Islet precursor cell (in vitro differentiated cells): Measurements from ENCODE around the gene AGO1.
"Not testable (repeated sequence)": the region's sequence is repeated elsewhere in the genome, so short reads cannot be mapped to it uniquely, and the experiment has no call there.

Experiments used
- DNase-seq: peaks from one replicate; pipeline ENCODE4 v3.0.0-alpha.2; 2018

AGO1 gene

DNA sequence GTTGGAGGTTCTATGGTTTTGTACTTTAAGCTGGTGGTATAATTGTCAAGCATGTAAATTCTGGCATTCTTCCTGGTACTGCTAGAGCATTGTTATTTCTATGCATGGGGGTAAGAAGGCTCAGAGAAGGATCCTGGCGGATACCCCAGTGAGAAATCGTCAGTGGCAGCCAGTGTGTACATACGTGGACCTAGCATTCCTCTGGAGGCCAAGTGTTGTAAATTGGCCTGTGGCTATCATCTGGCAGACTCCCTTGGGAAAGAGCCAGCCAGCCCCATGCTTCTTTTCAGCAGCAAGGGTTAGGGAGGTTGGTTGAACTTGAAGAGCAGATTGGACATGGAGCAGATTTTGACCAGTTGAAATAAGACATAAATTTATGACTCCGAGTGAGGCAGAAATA lies 42.7 kb downstream of the AGO1 start:
- no peak for DNase-seq

DNA sequence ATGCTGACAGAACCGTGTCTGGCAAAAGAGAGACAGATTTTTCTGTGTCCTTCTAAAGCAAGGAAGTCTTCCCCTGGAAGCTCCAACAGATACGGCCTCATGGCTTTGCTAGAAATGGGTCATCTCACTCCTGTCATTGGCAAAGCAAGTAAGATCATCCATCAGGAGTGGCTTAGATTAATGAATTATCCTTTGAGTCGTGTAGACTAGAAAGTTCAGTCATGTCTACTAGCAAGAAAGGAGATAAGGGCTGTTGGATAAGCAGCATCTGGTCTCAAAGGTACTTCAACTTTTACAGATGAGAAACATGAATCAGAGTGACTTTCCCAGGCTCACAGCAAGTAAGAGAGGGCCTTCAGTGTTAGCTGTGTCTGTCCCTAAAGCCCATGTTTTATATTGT lies 44.5 kb downstream of the AGO1 start:
- no peak for DNase-seq

DNA sequence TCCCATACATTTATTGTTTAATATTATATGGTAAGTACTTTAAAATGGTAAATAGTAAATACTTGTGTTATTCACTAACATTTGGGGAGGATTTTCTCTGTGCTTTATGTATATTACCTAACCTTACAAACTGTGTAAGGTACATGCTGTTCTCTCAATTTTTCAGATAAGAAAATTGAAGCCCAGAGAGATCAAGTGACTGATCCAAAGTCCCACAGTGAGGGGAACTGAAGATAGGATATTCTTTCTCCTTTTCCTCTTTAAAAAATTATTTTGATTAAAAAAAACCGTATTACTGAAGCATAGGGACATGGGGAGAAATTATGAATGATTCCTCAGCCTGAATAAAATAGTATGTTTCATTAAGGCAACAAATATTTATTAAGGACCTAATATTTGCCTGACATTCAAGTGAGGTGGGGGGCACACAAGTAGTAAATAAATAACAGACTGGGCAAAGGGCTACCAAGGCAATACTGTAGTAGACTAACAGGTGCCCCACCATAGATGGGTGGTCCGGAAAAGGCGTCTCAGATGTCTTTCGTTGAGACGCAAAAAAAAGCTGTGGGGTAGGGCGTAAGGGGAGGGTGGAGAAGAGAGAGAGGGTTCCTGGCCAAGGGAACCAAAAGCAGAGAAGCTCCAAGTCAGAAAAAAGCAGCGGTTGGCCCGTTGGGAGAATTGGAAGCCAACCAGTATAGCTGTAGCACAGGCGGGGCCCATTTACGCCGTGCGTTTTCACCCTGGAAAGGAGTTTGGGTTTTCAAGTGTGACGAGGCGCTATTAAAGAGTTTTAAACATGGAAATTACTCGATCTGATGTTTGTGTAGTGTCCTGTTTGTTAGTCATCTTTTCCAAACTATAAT lies 47.0 kb downstream of the AGO1 start:
- DNase-seq = peak; percentile 75

DNA sequence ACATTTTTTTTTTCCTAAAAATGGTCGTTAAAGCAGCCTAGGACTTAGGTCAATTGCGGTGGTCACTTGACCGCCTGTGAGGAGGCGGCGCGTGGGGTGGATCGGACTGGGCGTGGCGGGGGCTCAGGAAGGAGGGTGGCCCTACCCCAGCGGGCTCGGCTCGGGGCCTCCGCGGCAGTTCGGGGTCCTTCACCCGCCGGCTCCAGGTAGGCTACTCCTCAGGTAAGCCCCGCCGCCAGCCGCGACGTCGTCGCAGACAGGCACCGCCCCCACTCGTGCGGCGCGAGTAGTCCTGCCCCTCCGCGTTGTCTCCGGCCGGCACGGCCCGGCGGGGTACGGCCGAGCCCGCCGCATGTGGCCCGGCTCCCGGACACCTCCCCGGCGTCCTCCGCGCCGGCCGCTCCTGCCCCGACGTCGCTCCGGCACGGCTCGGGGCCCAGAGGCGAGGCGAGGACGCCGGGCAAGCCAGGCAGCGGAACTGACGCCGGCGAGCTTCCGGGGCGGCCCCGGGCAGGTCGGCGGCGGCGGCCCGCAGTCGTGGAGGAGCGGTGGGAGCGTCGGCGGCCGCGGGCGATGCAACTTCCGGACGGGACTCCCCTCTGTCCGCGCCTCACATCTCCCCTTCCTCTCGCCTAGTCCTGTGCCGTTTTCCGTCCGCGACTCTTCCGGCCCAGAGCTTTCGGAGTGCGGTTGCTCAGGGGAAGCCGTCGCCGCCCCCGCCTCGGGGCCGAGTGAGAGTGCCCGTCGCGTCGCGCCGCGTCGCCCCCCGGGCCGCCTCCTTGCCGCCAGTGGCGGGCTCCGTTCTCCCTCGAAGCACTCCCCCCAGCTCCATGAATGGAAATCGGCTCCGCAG lies 47.8 kb downstream of the AGO1 start, which contains the start of gene AGO3:
Gene AGO3, plus strand, starts transcription at position 513 of the 853 bp plus-strand sequence. Its CDS starts 322 bp downstream, at position 835.
- DNase-seq = peak; percentile 91

- no peak for DNase-seq
Observed at GRCh38 chr1:35931446-35932157, 48.6 kb downstream of the AGO1 start.

DNA sequence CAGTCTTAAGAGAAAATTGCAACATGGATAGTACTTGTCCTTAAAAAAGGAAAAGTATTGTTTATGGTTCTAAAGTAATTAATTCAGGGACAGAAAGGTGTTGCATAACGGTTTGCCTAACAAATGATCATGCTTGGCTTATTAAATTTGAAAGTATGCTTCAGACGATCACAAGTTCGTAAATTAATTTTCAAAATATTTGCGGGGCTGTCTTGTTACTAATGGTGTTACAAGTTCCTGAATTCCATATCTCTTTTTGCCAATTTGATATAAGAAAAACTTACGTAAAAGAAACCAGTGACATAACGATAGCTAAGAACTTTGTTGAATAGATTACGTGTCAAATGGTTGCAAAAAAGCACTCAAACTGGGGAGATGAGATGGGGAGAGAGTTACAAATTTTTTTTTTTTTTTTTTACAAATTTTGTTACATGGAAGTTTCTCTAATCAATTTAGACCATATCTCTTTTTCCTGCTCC lies 49.2 kb downstream of the AGO1 start:
- DNase-seq = no peak

GRCh38 chr1:35932941-35933340 lies 49.9 kb downstream of the AGO1 start:
- no peak for DNase-seq

GRCh38 chr1:35935442-35936388 lies 52.7 kb downstream of the AGO1 start:
- DNase-seq = no peak

- no peak for DNase-seq
Observed at GRCh38 chr1:35936838-35937237, 53.8 kb downstream of the AGO1 start.

- no peak for DNase-seq
Observed at GRCh38 chr1:35939484-35939883, 56.5 kb downstream of the AGO1 start.

GRCh38 chr1:35945327-35945726 lies 62.3 kb downstream of the AGO1 start:
- DNase-seq = no peak

- no peak for DNase-seq
Observed at GRCh38 chr1:35947547-35947946, 64.5 kb downstream of the AGO1 start.

GRCh38 chr1:35958558-35958957 lies 75.5 kb downstream of the AGO1 start:
- no peak for DNase-seq

DNA sequence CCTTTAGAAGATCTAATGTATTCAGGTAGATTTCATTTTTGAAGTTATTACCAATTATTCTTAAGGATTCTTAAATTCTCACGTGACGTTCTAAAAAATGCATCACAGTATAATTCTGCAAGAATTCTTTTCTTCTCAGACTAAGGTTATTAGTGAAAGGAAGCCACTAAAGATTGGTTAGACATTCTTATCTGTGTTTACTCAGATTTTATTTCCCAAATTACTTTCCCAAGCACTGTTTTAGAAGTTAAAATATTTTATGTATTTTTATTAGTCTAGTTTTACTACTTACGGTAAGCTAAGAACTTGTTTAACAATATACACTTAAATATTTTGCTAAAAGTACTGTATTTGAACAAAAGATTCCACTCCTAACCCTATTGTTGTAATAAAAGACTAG lies 76.3 kb downstream of the AGO1 start:
- no peak for DNase-seq

DNA sequence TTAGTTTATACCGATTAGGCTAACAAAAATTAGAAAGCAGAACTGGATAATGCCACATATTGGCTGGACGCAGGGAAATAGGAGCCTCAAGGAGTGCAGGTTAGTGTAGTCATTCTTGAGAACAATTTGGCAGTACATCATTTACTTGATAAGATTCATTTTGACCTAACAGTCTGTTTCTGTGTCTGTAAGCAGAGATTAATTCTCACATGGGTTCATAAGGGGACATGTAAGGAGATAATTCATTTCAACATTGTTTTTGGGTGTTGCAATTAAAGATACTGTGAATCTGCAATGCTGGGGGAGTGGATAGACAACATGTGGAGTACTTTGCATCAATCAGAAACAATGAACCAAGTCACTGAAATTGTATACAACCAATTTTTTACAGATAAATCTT lies 79.9 kb downstream of the AGO1 start:
- no peak for DNase-seq

DNA sequence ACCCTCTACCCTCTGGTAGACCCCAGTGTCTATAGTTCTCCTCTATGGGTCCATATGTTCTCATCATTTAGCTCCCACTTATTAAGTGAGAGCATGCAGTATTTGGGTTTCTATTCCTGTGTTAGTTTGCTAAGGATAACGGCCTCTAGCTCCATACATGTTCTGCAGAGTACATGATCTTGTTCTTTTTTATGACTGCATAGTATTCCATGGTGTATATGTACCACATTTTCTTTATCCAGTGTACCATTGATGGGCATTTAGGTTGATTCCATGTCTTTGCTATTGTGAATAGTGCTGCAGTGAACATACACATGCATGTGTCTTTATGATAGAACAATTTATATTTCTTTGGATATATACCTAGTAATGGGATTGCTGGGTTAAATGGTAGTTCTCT lies 81.3 kb downstream of the AGO1 start:
- not testable (repeated sequence) for DNase-seq

DNA sequence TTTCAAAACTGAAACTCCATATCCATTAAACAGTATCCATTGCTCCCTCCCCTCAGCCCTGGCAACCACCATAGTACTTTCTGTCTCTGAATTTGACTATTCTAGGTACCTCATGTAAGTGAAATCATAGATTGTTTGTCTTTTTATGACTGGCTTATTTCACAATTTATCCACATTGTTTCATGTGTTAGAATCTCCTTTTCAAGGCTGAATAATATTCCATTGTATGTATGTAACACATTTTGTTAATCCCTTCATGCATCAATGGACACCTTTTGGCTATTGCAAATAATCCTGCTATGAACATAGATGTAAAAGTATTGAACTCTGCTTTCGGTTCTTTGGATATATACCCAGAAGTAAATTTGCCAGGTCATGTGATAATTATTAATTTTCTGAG lies 85.4 kb downstream of the AGO1 start:
- no peak for DNase-seq

GRCh38 chr1:35971601-35972000 lies 88.6 kb downstream of the AGO1 start:
- no peak for DNase-seq

GRCh38 chr1:35972631-35973030 lies 89.6 kb downstream of the AGO1 start:
- DNase-seq = not testable (repeated sequence)

DNA sequence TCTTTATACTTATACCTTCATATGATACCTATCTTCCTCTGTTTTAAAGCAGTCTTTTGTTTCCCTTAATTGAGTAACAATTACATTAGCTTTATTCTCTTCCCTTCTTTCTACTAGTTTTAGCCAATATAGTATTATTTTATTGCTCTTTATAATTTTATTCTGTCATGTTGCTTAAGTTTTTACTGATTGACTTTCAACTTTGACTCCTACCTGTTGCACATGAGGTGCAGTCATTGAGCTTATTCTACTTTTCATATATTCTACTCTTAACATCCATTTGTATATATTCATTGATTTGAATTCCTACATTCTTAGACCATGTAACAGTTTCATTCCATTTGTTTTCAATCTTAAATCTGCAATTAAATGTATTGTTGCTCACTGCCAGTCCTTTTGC lies 97.1 kb downstream of the AGO1 start:
- DNase-seq = no peak
